Effector memory CD8-positive, alpha-beta T cell (primary cell): ENCODE results near the gene GOLGA6D.
"Not testable (repeated sequence)": the region's sequence is repeated elsewhere in the genome, so short reads cannot be mapped to it uniquely, and the experiment has no call there.

Source experiments
- ATAC-seq: fragments of 150-1000 bp; cut with Tn5 transposase; replicated peaks from 2 replicates; pipeline ENCODE4 v1.10.0; 2021; ENCODE audit warnings: mild to moderate bottlenecking, moderate library complexity
- DNase-seq, 3 experiments: peaks; one replicate each; pipeline ENCODE4 v3.0.0; 2021
- H3K27ac Mint-ChIP-seq, 2 donors: one replicate each; pipeline ENCODE4 v1.8.0; 2022; ENCODE audit warnings: mild to moderate bottlenecking in 2 of 2, mixed read lengths in 2 of 2, moderate library complexity in 2 of 2
- H3K27me3 Mint-ChIP-seq, 2 donors: one replicate each; pipeline ENCODE4 v1.8.0; 2022; ENCODE audit warnings: mixed read lengths in 2 of 2
- H3K36me3 Mint-ChIP-seq: one replicate; pipeline ENCODE4 v1.8.0; 2022; ENCODE audit warnings: mild to moderate bottlenecking, moderate library complexity, mixed read lengths; ENCODE audit not compliant: insufficient read depth
- H3K4me1 Mint-ChIP-seq, 2 donors: one replicate each; pipeline ENCODE4 v1.8.0; 2022; ENCODE audit warnings: low read depth in 2 of 2, mixed read lengths in 2 of 2
- H3K4me3 Mint-ChIP-seq, 2 donors: one replicate each; pipeline ENCODE4 v1.8.0; 2022; ENCODE audit warnings: mild to moderate bottlenecking in 2 of 2, mixed read lengths in 2 of 2, moderate library complexity in 2 of 2
- H3K9me3 Mint-ChIP-seq, 2 donors: one replicate each; pipeline ENCODE4 v1.8.0; 2022; ENCODE audit warnings: mixed read lengths in 2 of 2

The GOLGA6D gene

DNA sequence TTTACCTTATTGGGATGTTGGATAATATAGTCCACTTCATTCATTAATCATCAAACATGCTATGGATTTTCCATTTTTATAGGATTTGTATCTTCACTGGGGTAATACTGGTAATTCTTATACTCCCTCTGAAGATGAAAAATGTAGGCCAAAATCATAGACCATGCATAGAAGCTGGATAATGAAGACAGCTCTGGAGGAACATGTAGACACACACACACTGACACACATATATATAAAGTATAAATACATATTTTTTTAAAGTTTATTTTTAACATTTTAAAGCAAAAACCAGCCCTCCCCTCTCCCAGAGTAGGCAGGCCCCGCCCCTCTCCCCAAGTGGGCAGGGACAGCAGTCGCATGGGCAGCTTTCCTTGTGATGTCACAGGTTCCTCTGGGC is 24.6 kb upstream of the GOLGA6D start, which contains the start of gene GOLGA6C:
TSS of gene GOLGA6C (plus strand) at position 301 of the 400 bp plus-strand sequence. CDS start 265 bp downstream, outside the sequence.
- not testable (repeated sequence) for DNase-seq, H3K27ac Mint-ChIP-seq, H3K27me3 Mint-ChIP-seq, H3K4me1 Mint-ChIP-seq, ATAC-seq, H3K9me3 Mint-ChIP-seq, H3K4me3 Mint-ChIP-seq, H3K36me3 Mint-ChIP-seq

DNA sequence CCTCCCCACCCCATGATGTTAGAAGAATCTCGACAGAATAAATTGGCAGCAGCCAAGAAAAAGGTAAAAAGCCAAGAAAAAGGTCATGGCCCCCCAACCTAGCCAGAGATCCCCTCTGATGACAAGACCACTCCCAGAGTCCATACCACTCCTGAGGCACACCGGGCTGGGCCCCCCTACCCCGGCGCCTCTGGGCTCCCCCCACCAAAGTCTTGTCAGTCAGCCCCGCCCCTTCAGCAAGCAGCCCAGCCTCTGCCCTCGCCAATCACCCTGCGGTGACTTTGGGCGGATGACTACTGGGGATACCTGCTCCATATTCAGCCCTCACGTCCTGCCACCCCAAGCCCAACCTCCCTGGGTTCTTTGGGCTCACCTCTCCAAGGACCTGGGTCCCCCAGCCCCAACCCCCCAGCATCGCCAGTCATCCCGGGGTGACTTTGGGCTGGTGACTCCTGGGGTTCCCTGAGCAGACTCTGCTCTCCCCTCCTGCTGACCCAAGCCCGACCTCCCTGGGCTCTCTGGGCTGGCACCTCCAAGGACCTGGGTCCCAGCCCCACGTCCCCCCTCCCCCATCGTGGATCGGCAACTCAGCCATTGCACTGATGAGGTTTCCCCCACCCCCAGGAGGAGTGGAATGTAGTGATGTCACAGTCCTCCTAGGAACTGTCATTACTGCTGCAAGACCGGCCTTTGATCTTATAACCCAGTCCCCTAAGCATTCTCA is 23.9 kb upstream of the GOLGA6D start:
- not testable (repeated sequence) for H3K27me3 Mint-ChIP-seq, DNase-seq, ATAC-seq, H3K36me3 Mint-ChIP-seq, H3K27ac Mint-ChIP-seq, H3K4me3 Mint-ChIP-seq, H3K9me3 Mint-ChIP-seq, H3K4me1 Mint-ChIP-seq

DNA sequence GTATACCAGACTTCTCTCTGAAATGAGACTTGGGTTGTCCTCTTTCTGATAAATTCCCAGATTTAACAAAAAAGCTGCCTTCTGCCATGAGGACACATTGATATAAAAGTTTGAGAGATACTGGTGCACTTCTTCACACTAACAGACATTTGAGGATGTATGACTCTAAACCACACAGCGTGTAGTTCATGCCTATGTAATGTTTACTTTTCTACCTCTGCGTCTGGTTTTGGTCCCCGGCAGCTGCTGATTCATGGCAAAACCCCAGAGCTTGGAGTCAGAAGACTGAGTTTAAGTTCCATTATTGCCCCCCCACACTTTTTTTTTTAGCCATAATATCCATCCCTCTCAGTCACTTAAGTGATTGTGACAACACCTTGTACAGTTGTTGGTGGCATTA is 22.8 kb upstream of the GOLGA6D start:
- H3K9me3 Mint-ChIP-seq, H3K27ac Mint-ChIP-seq, H3K4me3 Mint-ChIP-seq, H3K4me1 Mint-ChIP-seq, ATAC-seq, H3K36me3 Mint-ChIP-seq, DNase-seq, H3K27me3 Mint-ChIP-seq: not testable (repeated sequence)

DNA sequence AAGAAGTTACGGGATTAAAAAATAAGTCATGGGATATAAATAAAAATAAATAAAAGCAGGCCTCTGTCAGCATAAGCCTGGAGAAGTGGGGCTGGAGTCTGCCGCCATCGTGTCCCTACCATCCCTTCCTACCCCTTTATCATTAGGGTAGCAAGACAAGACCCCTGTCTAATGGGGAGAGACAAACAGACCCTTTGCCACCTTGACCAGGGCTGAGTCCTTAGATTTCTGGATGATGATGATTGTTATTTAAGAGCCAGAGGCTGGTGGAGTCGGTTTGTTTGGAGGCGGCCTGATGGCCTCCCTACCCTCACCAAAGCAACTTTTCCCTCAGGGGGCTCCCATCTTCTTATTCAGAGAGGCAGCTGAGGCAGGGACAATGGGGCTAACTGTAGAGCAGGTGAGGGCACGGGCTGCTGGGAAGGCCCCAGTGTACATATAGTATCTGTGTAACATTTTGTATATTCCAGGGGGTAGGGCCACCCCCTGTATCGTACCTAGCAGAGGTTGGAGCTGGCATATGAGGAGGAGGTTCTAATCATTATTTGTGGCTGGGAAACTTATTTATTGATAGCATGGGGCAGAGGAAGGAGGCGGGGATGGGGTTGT is 8.8 kb upstream of the GOLGA6D start:
- DNase-seq, H3K4me3 Mint-ChIP-seq, H3K4me1 Mint-ChIP-seq, H3K27ac Mint-ChIP-seq, H3K36me3 Mint-ChIP-seq, ATAC-seq, H3K9me3 Mint-ChIP-seq: not testable (repeated sequence)
- H3K27me3 Mint-ChIP-seq = peaks cover 0 to 17% of the 10 kb centered on the region in 2 donors

DNA sequence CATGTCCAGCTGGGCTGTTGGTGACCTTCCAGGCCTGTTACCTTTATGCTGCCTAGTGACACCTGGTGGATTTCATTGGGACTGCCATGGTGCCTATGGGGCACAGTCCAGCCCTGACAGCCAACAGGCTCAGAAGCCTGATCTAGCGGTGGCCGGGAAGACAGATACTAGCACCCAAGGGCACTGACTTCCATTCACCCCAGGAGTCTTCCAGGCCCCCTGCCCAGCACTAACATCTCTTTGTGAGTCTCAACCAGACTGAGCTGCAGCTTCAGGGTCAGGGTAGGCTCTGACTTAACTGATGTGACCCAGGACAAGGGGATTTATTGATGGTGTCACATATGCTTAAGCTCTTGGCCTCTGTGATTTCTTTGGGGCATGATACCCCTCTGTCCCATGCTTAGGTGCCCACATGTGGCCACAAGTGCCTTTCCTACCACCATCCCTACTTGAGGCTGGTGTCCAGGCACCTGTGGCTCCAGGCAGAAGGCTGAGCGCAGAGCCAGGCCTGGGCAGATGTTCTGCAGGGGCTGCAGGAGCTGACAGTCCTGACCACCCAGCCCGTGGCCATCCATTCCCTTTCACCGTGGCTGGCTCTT is 8.0 kb upstream of the GOLGA6D start:
- peak; percentile 54 to 78 (median 61) for DNase-seq
- peaks cover 0 to 17% of the 10 kb centered on the region in 2 donors for H3K27me3 Mint-ChIP-seq

DNA sequence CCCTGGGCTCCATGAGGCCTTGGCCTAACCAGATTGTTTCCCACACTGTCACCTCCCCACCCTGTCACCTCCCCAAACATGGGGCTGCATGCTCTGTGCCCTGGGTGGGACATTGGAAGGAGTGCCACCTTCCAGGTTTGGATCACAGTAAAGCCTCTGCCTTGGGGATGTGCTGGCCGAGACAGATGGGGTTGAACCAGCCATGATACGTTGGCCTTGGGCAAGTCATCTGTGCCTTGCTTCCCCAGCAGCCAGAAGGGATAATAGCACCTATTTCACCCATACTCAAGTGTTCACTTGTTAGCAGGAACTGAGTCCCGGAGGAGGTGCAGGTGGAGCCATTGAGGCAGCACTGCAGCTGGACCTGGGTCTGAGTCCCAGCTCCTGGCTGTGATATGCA is 7.0 kb upstream of the GOLGA6D start:
- H3K9me3 Mint-ChIP-seq, H3K27ac Mint-ChIP-seq, DNase-seq, H3K4me3 Mint-ChIP-seq, ATAC-seq, H3K36me3 Mint-ChIP-seq, H3K4me1 Mint-ChIP-seq: not testable (repeated sequence)
- H3K27me3 Mint-ChIP-seq = peaks cover 0 to 17% of the 10 kb centered on the region in 2 donors

More for the DNA sequence above, 8.0 kb upstream of the GOLGA6D start:
- H3K9me3 Mint-ChIP-seq, H3K4me3 Mint-ChIP-seq, H3K36me3 Mint-ChIP-seq, H3K4me1 Mint-ChIP-seq, H3K27ac Mint-ChIP-seq: not testable (repeated sequence)
- ATAC-seq = peak; percentile 69

DNA sequence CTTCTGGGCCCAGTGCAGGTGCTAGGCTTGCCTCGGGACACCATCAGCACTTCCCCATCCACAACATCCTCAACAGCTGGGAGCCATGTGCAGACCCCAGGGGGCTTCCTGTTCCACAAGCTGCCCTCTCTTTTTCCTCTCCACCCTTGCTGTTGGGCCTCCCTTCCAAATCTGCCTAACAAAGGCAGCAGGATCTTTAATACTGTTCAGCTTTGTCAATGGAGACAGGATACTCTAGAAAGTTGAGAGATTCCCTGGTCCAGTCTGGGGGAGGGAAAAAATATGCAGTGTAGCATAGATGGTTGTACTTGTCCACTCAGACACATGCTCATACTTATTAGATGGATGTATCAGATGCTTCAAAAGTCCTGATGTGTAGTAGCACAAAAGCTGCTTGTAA is 4.1 kb upstream of the GOLGA6D start:
- H3K27me3 Mint-ChIP-seq = peaks cover 0 to 17% of the 10 kb centered on the region in 2 donors
- H3K27ac Mint-ChIP-seq, DNase-seq, H3K9me3 Mint-ChIP-seq, H3K4me1 Mint-ChIP-seq, H3K36me3 Mint-ChIP-seq, ATAC-seq, H3K4me3 Mint-ChIP-seq: not testable (repeated sequence)

DNA sequence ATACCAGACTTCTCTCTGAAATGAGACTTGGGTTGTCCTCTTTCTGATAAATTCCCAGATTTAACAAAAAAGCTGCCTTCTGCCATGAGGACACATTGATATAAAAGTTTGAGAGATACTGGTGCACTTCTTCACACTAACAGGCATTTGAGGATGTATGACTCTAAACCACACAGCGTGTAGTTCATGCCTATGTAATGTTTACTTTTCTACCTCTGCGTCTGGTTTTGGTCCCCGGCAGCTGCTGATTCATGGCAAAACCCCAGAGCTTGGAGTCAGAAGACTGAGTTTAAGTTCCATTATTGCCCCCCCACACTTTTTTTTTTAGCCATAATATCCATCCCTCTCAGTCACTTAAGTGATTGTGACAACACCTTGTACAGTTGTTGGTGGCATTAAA is 1.5 kb downstream of the GOLGA6D start:
- not testable (repeated sequence) for H3K4me3 Mint-ChIP-seq, H3K36me3 Mint-ChIP-seq, DNase-seq, H3K27ac Mint-ChIP-seq, ATAC-seq, H3K9me3 Mint-ChIP-seq, H3K27me3 Mint-ChIP-seq, H3K4me1 Mint-ChIP-seq

DNA sequence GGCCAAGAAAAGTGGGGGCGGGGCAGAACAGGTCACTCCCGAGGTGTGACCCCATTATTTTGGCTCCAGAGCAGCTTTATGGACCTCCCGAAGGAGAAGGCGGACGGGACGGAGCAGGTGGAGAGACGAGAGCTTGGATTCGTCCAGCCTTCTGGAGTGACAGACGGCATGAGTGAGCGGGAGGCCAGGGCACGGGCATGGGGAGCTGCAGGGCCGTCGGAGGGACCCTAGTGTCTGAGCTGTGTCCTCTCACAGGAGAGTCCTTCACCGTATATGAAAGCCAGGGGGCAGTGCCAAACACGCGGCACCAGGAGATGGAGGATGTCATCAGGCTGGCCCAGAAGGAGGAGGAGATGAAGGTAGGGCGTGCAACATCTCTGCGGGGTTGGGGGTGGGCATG is 11.0 kb downstream of the GOLGA6D start:
- not testable (repeated sequence) for H3K4me3 Mint-ChIP-seq, H3K9me3 Mint-ChIP-seq, DNase-seq, H3K27ac Mint-ChIP-seq, H3K36me3 Mint-ChIP-seq, H3K27me3 Mint-ChIP-seq, H3K4me1 Mint-ChIP-seq, ATAC-seq

DNA sequence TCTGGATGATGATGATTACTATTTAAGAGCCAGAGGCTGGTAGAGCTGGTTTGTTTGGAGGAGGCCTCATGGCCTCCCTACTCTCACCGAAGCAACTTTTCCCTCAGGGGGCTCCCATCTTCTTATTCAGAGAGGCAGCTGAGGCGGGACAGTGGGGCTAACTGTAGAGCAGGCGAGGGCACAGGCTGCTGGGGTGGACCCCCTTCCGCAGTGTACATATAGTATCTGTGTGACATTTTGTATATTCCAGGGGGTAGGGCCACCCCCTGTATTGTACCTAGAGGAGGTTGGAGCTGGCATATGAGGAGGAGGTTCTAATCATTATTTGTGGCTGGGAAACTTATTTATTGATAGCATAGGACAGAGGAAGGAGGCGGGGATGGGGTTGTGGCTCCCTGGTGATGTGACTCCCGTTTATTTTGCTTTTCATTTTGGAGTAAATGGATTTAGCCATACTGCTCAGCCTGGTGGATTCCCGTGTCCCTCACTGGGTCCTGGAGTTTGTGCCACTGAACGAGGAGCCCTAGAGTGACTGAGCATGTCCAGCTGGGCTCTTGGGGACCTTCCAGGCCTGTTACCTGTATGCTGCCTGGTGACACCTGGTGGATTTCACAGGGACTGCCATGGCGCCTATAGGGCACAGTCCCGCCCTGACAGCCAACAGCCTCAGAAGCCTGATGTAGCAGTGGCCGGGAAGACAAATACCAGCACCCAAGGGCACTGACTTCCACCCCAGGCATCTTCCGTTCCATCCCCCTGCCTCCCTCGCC is 16.1 kb downstream of the GOLGA6D start:
- H3K4me1 Mint-ChIP-seq, DNase-seq, H3K9me3 Mint-ChIP-seq, H3K4me3 Mint-ChIP-seq, H3K36me3 Mint-ChIP-seq, H3K27ac Mint-ChIP-seq: not testable (repeated sequence)
- peak; percentile 95 for ATAC-seq
- peaks cover 2 to 14% of the 10 kb centered on the region in 2 donors for H3K27me3 Mint-ChIP-seq

DNA sequence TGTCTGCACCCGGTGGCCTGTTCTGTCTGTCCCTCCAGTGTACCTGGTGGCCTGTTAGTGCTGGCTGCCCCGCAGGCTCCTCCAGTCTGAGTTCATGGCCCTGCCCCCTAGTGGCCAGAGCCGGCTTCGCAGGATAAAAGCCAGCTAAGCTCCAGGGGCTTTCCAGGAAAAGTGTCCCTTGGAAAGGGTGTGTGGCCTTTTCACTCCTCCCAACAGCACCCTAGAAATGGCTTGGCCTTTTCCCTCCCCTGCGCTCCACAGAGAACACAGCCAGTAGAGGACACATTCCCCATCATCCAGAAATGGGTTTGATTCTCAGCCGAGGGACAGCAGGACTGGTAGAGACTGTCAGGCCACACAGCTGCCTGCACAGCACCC is 16.7 kb downstream of the GOLGA6D start:
- H3K27ac Mint-ChIP-seq, H3K9me3 Mint-ChIP-seq, H3K36me3 Mint-ChIP-seq, H3K4me3 Mint-ChIP-seq, H3K4me1 Mint-ChIP-seq: not testable (repeated sequence)
- ATAC-seq (peak; percentile 91), DNase-seq (peak; percentile 56 to 65 (median 62))
- peaks cover 8 to 18% of the 10 kb centered on the region in 2 donors for H3K27me3 Mint-ChIP-seq

DNA sequence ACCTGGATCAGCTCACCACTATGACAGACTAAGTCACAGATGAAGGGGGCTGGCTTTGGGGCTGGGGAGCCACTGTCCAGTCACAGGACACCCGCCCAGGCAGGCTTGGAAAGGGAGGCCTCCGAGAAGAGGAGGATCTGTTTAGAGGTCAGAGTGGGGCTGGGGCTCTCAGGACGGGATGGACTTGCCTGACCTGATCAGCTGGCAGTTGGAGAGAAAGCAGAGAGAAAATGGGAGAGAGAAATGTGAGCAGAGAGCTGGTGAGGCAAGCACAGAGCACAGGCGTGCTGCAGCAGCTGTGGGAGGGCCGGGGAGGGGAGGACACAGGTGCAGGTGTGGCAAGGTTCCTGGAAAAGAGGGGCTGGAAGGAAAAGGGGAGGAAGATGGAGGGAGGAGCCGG is 17.4 kb downstream of the GOLGA6D start:
- not testable (repeated sequence) for DNase-seq, H3K36me3 Mint-ChIP-seq, H3K4me3 Mint-ChIP-seq, H3K27ac Mint-ChIP-seq, ATAC-seq, H3K9me3 Mint-ChIP-seq, H3K4me1 Mint-ChIP-seq
- peaks cover 15 to 26% of the 10 kb centered on the region in 2 donors for H3K27me3 Mint-ChIP-seq

DNA sequence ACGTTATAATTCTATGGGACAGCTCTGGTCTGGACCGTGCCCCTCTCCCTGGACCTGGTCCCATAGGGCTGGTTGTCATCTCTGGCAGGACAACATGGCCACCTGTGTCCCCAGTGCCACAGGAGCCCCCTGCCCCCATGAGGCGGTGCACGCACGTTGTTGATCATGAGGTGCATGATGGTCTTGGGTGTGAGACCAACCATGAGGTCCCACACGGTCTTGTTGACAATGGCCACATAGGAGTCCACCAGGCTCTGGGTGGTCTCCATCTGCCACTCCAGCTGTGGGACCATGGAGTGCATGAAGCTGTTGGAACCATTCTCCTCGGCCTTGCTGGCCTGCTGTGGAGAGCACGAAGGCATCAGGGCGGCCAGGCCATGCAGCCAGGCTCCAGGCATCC is 19.7 kb downstream of the GOLGA6D start:
- H3K36me3 Mint-ChIP-seq = no peaks in the 10 kb centered on the region
- ATAC-seq (no peak), DNase-seq (no peak)
- peaks cover 35 to 49% of the 10 kb centered on the region in 2 donors for H3K27me3 Mint-ChIP-seq
- no peak overlapping the region for H3K4me3 Mint-ChIP-seq
- no peak overlapping the region for H3K27ac Mint-ChIP-seq
- no peaks in the 10 kb centered on the region for H3K9me3 Mint-ChIP-seq
- H3K4me1 Mint-ChIP-seq = no peaks in the 10 kb centered on the region
